HG03045 (cell line): ENCODE measurements around the gene MROH9.

Experiments
- ATAC-seq: cut with Tn5 transposase; IDR thresholded peaks from one replicate; pipeline ENCODE4 v1.9.1; 2021; ENCODE audit warnings: mild to moderate bottlenecking, moderate library complexity; ENCODE audit not compliant: unreplicated experiment

Gene MROH9

DNA sequence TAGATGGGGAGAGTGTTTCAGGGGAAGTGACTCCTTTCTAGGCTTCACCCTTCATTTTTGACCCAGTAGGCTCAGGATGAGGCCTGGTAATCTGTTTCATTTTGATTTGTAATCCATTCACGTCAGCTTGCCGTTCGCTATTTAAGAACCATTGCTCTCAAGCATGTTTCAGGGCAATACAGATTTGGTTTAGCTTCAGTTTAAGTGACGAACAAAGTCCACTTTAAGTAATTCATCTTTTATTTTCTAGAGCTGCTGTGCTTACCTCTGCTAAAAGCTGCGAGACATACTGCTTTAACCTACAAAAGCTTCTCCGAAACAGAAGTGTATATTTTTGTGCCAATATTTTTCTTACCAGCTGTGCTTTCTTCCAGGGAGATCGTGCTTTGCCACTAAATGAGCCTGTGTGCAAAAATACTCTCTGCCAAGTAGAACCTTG is 146.4 kb downstream of the MROH9 start:
- no peak for ATAC-seq

GRCh38 chr1:171082606-171083005 is 147.3 kb downstream of the MROH9 start:
- no peak for ATAC-seq

DNA sequence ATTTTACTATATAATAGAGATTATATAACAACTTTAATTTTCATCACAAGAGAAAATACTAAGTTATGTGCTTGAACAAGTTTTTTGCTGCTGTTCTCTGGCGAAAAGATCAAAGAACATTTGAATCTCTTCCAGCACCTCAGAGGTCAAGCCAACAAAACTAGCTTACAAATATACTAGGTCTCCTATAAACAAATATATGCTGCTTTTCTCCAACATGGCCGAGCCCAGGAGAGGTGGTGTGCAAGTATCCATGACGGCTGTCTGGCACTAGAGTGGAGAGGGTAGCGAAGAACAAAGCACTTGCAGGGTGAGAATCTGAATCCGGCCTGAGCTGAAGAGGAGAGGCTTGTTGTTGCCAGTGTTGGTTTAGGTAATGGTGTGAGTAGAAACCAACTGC is 147.9 kb downstream of the MROH9 start:
- no peak for ATAC-seq

- no peak for ATAC-seq
Observed at GRCh38 chr1:171084091-171084490, 148.8 kb downstream of the MROH9 start.

- no peak for ATAC-seq
Observed at GRCh38 chr1:171084870-171085269, 149.5 kb downstream of the MROH9 start.

GRCh38 chr1:171087896-171088295 is 152.6 kb downstream of the MROH9 start:
- ATAC-seq, result no peak

DNA sequence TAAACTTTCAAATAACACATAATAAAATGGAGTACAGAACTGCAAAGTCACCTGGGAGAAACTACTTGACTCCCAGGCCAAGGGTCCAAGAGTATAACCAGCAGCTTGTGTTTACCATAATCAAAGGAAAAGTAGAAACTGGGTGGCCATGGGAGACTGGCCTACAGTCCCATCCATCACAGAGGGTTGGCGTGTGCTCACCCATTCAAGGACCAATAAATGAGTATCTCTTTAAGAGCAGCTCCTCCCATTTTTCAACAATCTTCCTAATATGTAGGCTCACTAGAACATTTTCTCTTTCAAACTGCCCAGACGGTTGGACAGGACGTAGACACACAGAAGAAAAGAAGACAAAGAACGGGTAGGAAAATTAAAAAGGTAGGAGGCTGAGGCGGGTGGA is 155.3 kb downstream of the MROH9 start, which contains the start of gene FMO3:
FMO3 (plus strand) TSS at position 302 of the 400 bp plus-strand sequence. CDS start 1,754 bp downstream, outside the sequence.
- no peak for ATAC-seq

DNA sequence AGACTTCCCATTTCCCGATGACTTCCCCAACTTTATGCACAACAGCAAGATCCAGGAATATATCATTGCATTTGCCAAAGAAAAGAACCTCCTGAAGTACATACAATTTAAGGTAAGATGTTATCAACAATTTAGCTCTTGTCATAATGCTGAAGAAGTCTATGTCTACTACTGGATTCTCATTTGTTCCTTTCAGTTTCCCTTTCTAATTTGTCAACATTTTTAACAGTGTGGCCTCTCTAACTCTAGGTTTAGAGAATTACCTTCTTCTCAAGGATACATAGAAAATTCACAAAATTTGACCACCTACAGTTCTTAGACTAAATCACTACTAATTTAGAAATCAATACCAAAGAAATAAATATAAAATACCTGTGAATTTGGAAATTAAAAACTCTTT is 168.5 kb downstream of the MROH9 start:
- ATAC-seq, result no peak

GRCh38 chr1:171107262-171107940 is 172.1 kb downstream of the MROH9 start:
- ATAC-seq, result no peak

GRCh38 chr1:171107969-171108368 is 172.6 kb downstream of the MROH9 start:
- no peak for ATAC-seq

GRCh38 chr1:171109966-171110365 is 174.6 kb downstream of the MROH9 start:
- ATAC-seq, result no peak

- ATAC-seq, result no peak
Observed at GRCh38 chr1:171110621-171111326, 175.4 kb downstream of the MROH9 start.

GRCh38 chr1:171112119-171112518 is 176.8 kb downstream of the MROH9 start:
- no peak for ATAC-seq

DNA sequence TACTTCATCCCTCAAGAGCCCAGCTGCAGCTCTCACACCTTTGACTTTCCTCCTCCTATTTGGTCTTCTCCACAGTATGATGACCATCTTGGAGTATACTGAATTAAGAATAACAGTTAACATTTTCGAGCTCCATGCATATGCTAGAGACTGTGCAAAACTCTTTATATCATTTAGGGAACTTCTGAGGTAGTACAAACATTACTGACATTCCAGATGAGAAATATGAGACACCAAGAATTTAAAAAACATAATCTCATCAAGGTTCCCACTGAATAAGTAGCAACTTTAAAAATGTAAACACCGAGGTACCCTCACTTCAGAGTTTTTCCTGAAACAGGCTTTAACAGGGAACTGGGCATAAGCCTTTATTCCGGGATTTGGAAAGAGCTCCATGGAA is 178.0 kb downstream of the MROH9 start:
- no peak for ATAC-seq
